Endodermal cell (in vitro differentiated cells): ENCODE measurements around the gene KLHL26. TPM values are rescaled to one million over a fixed set of nuclear protein-coding genes. Genes with fewer than 3 reads are reported as not detected.

ENCODE experiments used
- DNase-seq: peaks from one replicate; pipeline ENCODE4 v3.0.0-alpha.2; 2017
- H3K27ac ChIP-seq: 2 replicates; pipeline ENCODE4 v1.5.1; 2013; ENCODE audit warnings: mild to moderate bottlenecking, low read depth, low read length, moderate library complexity
- H3K27me3 ChIP-seq: 2 replicates; pipeline ENCODE4 v1.6.1; 2013; ENCODE audit warnings: mild to moderate bottlenecking, low read length, moderate library complexity; ENCODE audit not compliant: insufficient read depth, control insufficient read depth, poor library complexity, severe bottlenecking
- H3K36me3 ChIP-seq: 2 replicates; pipeline ENCODE4 v1.7.0; 2013; ENCODE audit warnings: mild to moderate bottlenecking, low read length, moderate library complexity; ENCODE audit not compliant: control insufficient read depth, insufficient read depth
- H3K4me1 ChIP-seq: one replicate; pipeline ENCODE4 v1.7.0; 2013; ENCODE audit warnings: low read length; ENCODE audit not compliant: control insufficient read depth, insufficient read depth
- H3K4me3 ChIP-seq: 2 replicates; pipeline ENCODE4 v1.5.1; 2013; ENCODE audit warnings: mild to moderate bottlenecking, low read length, moderate library complexity
- H3K9ac ChIP-seq: 2 replicates; pipeline ENCODE4 v1.6.1; 2013; ENCODE audit warnings: mild to moderate bottlenecking, low read length, moderate library complexity; ENCODE audit not compliant: poor library complexity, severe bottlenecking; ENCODE audit errors: extremely low read depth
- H3K9me3 ChIP-seq: 2 replicates; pipeline ENCODE4 v1.6.1; 2013; ENCODE audit warnings: mild to moderate bottlenecking, low read length, moderate library complexity; ENCODE audit not compliant: control insufficient read depth
- H3K27ac Mint-ChIP-seq: 2 replicates; pipeline ENCODE4 v1.8.0; 2020; ENCODE audit warnings: mixed read lengths
- H3K27me3 Mint-ChIP-seq: 2 replicates; pipeline ENCODE4 v1.8.0; 2021; ENCODE audit warnings: mild to moderate bottlenecking, mixed read lengths; ENCODE audit not compliant: insufficient read depth
- H3K36me3 Mint-ChIP-seq: 2 replicates; pipeline ENCODE4 v1.8.0; 2020; ENCODE audit warnings: low read depth, mixed read lengths
- H3K4me1 Mint-ChIP-seq: 2 replicates; pipeline ENCODE4 v1.8.0; 2020; ENCODE audit warnings: mixed read lengths
- H3K4me3 Mint-ChIP-seq: 2 replicates; pipeline ENCODE4 v1.8.0; 2020; ENCODE audit warnings: mild to moderate bottlenecking, moderate library complexity, mixed read lengths
- H3K9me3 Mint-ChIP-seq: 2 replicates; pipeline ENCODE4 v1.8.0; 2020; ENCODE audit warnings: mild to moderate bottlenecking, mixed read lengths
- WGBS, 2 experiments: methylation state at CpG; one replicate each; pipeline versions ENCODE4 v1.1.5 to v1.1.7; 2013; ENCODE audit warnings: missing lambda C conversion rate in 2 of 2, mixed read lengths in 1 of 2; ENCODE audit not compliant: insufficient coverage in 1 of 2, insufficient read length in 1 of 2; 5-methylcytosine and 5-hydroxymethylcytosine counted together
- total RNA-seq, 2 donors: library from RNA; stranded (reverse); fragmentation: NEBNext Ultra II Directional in 1 of 2; extraction: Animal tissue kit (Norgen Biotek cat#: 25700) in 1 of 2; gene quantifications; 2 replicates in 1 of 2; 3 replicates in 1 of 2; pipeline ENCODE4 v1.2.1, GENCODE V29; 2021
- TF ChIP-seq, protein P1 (sequence below): fragments of 200-600 bp; sonication (generic); conservative IDR thresholded peaks from 2 replicates; pipeline ENCODE4 v1.5.0; 2021; ENCODE audit warnings: antibody characterized with exemption, mild to moderate bottlenecking

KLHL26 gene
- total RNA-seq, 2 donors from 2014 or later, result 9.4 to 11.2 TPM

DNA sequence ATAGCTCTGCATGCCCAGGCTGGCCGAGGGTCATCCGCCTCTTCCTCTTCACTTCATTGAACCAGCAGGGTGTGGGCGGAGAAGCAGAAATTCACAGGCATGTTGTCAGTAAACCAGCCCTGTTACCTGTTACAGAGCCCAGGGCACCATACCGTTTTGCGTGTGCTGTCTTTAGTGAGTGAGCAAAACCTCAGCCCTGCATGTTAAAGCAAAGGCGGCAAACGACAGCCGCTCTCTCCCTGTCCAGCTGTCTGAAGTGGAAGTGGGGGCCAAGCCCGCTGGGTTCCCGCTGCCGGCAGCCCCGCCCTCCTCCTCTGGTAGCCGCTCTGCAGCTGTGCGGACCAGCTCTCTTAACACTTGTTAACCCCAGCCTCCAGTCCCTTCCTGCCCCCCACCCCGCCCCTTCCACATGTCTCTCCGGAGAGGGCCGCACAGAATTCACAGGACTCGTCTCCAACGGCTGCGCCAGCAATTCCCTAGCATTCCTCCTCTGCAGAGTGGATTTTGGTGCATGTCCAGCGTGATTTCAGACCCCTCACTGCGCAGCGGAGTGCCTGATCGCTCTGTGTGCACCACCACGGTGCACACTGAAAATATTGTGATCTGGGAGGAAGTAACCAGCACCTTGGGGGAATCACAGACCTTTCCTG lies 12.7 kb downstream of the KLHL26 start:
- peaks cover 37% of the 10 kb centered on the region for H3K4me1 Mint-ChIP-seq
- Histone ChIP-seq H3K4me3 (peak overlapping the region; percentile 51), H3K27me3 (no peaks in the 10 kb centered on the region), H3K9ac (no peak overlapping the region), H3K9me3 (no peaks in the 10 kb centered on the region), H3K36me3 (no peaks in the 10 kb centered on the region), H3K27ac (peak overlapping the region; percentile 85), H3K4me1 (peaks cover 24% of the 10 kb centered on the region)
- H3K27ac Mint-ChIP-seq, result peak overlapping the region; percentile 92
- H3K4me3 Mint-ChIP-seq, result peak overlapping the region; percentile 31
- no peaks in the 10 kb centered on the region for H3K9me3 Mint-ChIP-seq
- whole genome bisulfite sequencing, 2 experiments, result 27 to 54% methylated on average over 23 to 25 of the region's 25 CpGs
- TF ChIP-seq, protein P1, sequence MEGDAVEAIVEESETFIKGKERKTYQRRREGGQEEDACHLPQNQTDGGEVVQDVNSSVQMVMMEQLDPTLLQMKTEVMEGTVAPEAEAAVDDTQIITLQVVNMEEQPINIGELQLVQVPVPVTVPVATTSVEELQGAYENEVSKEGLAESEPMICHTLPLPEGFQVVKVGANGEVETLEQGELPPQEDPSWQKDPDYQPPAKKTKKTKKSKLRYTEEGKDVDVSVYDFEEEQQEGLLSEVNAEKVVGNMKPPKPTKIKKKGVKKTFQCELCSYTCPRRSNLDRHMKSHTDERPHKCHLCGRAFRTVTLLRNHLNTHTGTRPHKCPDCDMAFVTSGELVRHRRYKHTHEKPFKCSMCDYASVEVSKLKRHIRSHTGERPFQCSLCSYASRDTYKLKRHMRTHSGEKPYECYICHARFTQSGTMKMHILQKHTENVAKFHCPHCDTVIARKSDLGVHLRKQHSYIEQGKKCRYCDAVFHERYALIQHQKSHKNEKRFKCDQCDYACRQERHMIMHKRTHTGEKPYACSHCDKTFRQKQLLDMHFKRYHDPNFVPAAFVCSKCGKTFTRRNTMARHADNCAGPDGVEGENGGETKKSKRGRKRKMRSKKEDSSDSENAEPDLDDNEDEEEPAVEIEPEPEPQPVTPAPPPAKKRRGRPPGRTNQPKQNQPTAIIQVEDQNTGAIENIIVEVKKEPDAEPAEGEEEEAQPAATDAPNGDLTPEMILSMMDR, result no peak
- H3K27me3 Mint-ChIP-seq, result no peaks in the 10 kb centered on the region
- H3K36me3 Mint-ChIP-seq, result peaks cover 1% of the 10 kb centered on the region
- DNase-seq, result peak; percentile 82

DNA sequence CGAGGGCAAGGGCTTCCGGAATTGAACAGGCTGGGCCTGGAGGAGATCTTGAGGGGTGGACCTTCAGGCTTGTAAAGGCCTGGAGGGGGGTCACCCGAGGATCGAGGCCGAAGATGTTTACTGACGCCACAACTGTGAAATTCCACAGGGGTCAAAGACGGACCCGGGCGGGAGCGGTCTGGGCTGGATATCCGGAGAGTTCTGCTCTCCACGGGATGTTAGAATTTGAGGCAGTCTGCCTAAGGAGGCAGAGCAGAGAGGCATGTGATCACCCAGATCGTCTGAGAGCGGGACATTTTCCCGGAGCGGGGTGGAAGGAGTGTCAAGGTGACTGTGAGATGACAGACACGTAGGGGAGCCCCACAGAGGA lies 13.2 kb downstream of the KLHL26 start:
- H3K27ac ChIP-seq, result peak overlapping the region; percentile 85
- no peaks in the 10 kb centered on the region for H3K27me3 ChIP-seq
- 28 to 46% methylated on average over 17 of the region's 17 CpGs for WGBS, 2 experiments
- no peaks in the 10 kb centered on the region for H3K9me3 ChIP-seq
- no peaks in the 10 kb centered on the region for H3K36me3 ChIP-seq
- Mint-ChIP-seq H3K27me3 (no peaks in the 10 kb centered on the region), H3K9me3 (no peaks in the 10 kb centered on the region), H3K27ac (peak overlapping the region; percentile 92), H3K36me3 (peaks cover 1% of the 10 kb centered on the region), H3K4me3 (peak overlapping the region; percentile 31), H3K4me1 (peaks cover 35% of the 10 kb centered on the region)
- H3K4me1 ChIP-seq, result peaks cover 24% of the 10 kb centered on the region
- H3K4me3 ChIP-seq, result peak overlapping the region; percentile 51
- DNase-seq, result peak; percentile 85
- TF ChIP-seq, protein P1, result no peak
- H3K9ac ChIP-seq, result no peak overlapping the region

DNA sequence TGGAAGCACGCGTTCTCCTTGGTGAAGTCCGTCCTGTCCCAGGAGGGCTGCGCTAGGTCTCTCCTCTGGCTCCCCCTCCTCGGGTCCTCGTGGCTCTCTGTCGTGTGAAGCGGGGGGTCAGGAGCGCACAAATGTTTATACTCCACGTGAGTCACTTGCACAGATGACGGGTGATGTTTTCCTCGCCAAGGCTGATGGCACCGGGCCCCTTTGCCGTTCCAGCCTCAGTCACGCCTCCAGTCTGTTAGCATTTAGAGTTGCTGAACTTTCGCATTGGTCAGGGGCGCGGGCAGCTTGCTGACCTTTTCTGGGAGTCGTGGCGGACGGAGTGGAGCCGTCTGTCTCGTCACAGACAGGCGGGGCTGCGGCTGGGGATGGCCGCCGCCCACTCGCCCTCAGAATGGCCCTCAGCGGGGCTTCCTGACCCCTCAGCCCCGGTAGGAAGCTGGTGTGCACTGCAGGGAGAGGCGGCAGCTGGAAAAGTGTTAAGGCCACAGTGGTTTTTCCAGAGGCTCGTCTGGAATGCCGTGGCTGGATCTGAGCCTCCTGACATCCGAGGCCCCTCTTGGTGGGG lies 13.7 kb downstream of the KLHL26 start:
- H3K36me3 ChIP-seq, result no peaks in the 10 kb centered on the region
- no peak overlapping the region for H3K9ac ChIP-seq
- H3K9me3 Mint-ChIP-seq, result no peaks in the 10 kb centered on the region
- 57 to 74% methylated on average over 25 to 34 of the region's 34 CpGs for WGBS, 2 experiments
- peak overlapping the region; percentile 85 for H3K27ac ChIP-seq
- peaks cover 24% of the 10 kb centered on the region for H3K4me1 ChIP-seq
- peaks cover 1% of the 10 kb centered on the region for H3K36me3 Mint-ChIP-seq
- peak overlapping the region; percentile 31 for H3K4me3 Mint-ChIP-seq
- DNase-seq, result peak; percentile 66
- no peak overlapping the region for H3K4me3 ChIP-seq
- H3K27me3 Mint-ChIP-seq, result no peaks in the 10 kb centered on the region
- H3K9me3 ChIP-seq, result no peaks in the 10 kb centered on the region
- no peaks in the 10 kb centered on the region for H3K27me3 ChIP-seq
- H3K27ac Mint-ChIP-seq, result peak overlapping the region; percentile 92
- peaks cover 35% of the 10 kb centered on the region for H3K4me1 Mint-ChIP-seq
- TF ChIP-seq, protein P1, result no peak
